Stimulated activated CD8-positive, alpha-beta memory T cell treated with anti-CD3 and anti-CD28 coated beads, Interleukin-7, amount 100 ng/mL, for 4 hours (primary cell): Measurements from ENCODE around the gene PTK7.

Experiments used
- DNase-seq, 2 donors: peaks; one replicate each; pipeline ENCODE4 v3.0.0-alpha.2; 2020; ENCODE audit warnings: low read depth in 2 of 2

The PTK7 gene

GRCh38 chr6:43178951-43179830, 103.1 kb downstream of the PTK7 start:
- no peak for DNase-seq

GRCh38 chr6:43180058-43180457, 103.9 kb downstream of the PTK7 start:
- no peak for DNase-seq

- DNase-seq = no peak
Observed at GRCh38 chr6:43180985-43181384, 104.9 kb downstream of the PTK7 start.

GRCh38 chr6:43181621-43181941, 105.5 kb downstream of the PTK7 start:
- no peak for DNase-seq

- DNase-seq = peak; percentile 51 to 75
Observed at GRCh38 chr6:43181942-43182860, 106.1 kb downstream of the PTK7 start, which contains the start of gene CUL9. TSS of gene CUL9 (plus strand) at chr6:43182196. CDS start at chr6:43184311, 2,115 bp downstream.

- no peak for DNase-seq
Observed at GRCh38 chr6:43183441-43183840, 107.3 kb downstream of the PTK7 start.

- DNase-seq = no peak
Observed at GRCh38 chr6:43184268-43184985, 108.3 kb downstream of the PTK7 start.

GRCh38 chr6:43185391-43185985, 109.4 kb downstream of the PTK7 start:
- DNase-seq = no peak

- no peak for DNase-seq
Observed at GRCh38 chr6:43186019-43186418, 109.9 kb downstream of the PTK7 start.

GRCh38 chr6:43186706-43187105, 110.6 kb downstream of the PTK7 start:
- no peak for DNase-seq

GRCh38 chr6:43187821-43188220, 111.7 kb downstream of the PTK7 start:
- no peak for DNase-seq

GRCh38 chr6:43188426-43188825, 112.3 kb downstream of the PTK7 start:
- no peak for DNase-seq

GRCh38 chr6:43189776-43190304, 113.7 kb downstream of the PTK7 start:
- DNase-seq = no peak

- DNase-seq = no peak
Observed at GRCh38 chr6:43192911-43193310, 116.8 kb downstream of the PTK7 start.

- no peak for DNase-seq
Observed at GRCh38 chr6:43193929-43194328, 117.8 kb downstream of the PTK7 start.

- DNase-seq = no peak
Observed at GRCh38 chr6:43196337-43196736, 120.2 kb downstream of the PTK7 start.

- no peak for DNase-seq
Observed at GRCh38 chr6:43199912-43200311, 123.8 kb downstream of the PTK7 start.

GRCh38 chr6:43200541-43200940, 124.4 kb downstream of the PTK7 start:
- DNase-seq = no peak

- no peak for DNase-seq
Observed at GRCh38 chr6:43202451-43202850, 126.3 kb downstream of the PTK7 start.

GRCh38 chr6:43203029-43203717, 127.1 kb downstream of the PTK7 start:
- DNase-seq = no peak

GRCh38 chr6:43203718-43204095, 127.6 kb downstream of the PTK7 start:
- DNase-seq = no peak
